ENCODE measurements around the gene TMPRSS7.

- TF ChIP-seq CTCF (IDR thresholded peaks at IDR 0.05) = peak; percentile 47 to 62 (median 56)
- TF ChIP-seq EP300 (IDR thresholded peaks at IDR 0.05) = no peak
- no peak for TF ChIP-seq POLR2A (IDR thresholded peaks at IDR 0.05)
- no peak for TF ChIP-seq POLR2AphosphoS5 (IDR thresholded peaks at IDR 0.05)
Measured at GRCh38 chr3:111989061-111989678, 45.4 kb upstream of the TMPRSS7 start.
